Tibial nerve (tissue), 4 donors: ENCODE measurements around the gene SLC25A40. TPM values are rescaled to one million over a fixed set of nuclear protein-coding genes. Genes with fewer than 3 reads are reported as not detected.

Source experiments
- DNase-seq, 2 donors: peaks; one replicate each; pipeline ENCODE4 v3.0.0-alpha.2; 2019; ENCODE audit warnings: low spot score in 2 of 2
- H3K27ac ChIP-seq, 4 donors: fragments of 200-600 bp; sonication (generic) in 3 of 4; one replicate each; pipeline ENCODE4 v1.5.1; 2017 to 2019; ENCODE audit warnings: mild to moderate bottlenecking in 1 of 4
- H3K27me3 ChIP-seq, 2 donors: fragments of 200-600 bp; sonication (generic) in 1 of 2; one replicate each; pipeline versions ENCODE4 v1.5.1 to v1.6.0; 2017 to 2019
- H3K36me3 ChIP-seq, 3 donors: fragments of 200-600 bp; sonication (generic); one replicate each; pipeline ENCODE4 v1.5.1; 2018 to 2019
- H3K4me1 ChIP-seq, 4 donors: fragments of 200-600 bp; sonication (generic) in 3 of 4; one replicate each; pipeline ENCODE4 v1.5.1; 2017 to 2019
- H3K4me3 ChIP-seq, 4 donors: fragments of 200-600 bp; sonication (generic) in 3 of 4; one replicate each; pipeline ENCODE4 v1.5.1; 2017 to 2019; ENCODE audit warnings: mild to moderate bottlenecking in 1 of 4, moderate library complexity in 1 of 4
- H3K9me3 ChIP-seq, 4 donors: fragments of 200-600 bp; sonication (generic) in 3 of 4; one replicate each; pipeline ENCODE4 v1.5.1; 2017 to 2019
- EP300 ChIP-seq, 2 donors: sonication (generic); formaldehyde crosslinking; IDR thresholded peaks; one replicate each; pipeline ENCODE4 v1.6.1; 2017; ENCODE audit warnings: antibody characterized with exemption in 2 of 2, mild to moderate bottlenecking in 1 of 2
- POLR2A ChIP-seq, 2 donors: fragments of 450-650 bp; IDR thresholded peaks; one replicate each; pipeline ENCODE4 v1.6.1; 2017; ENCODE audit warnings: antibody characterized with exemption in 2 of 2, mild to moderate bottlenecking in 2 of 2, moderate library complexity in 2 of 2
- WGBS, 2 donors: methylation state at CpG; one replicate each; pipeline ENCODE4 v1.1.5; 2018; 5-methylcytosine and 5-hydroxymethylcytosine counted together
- total RNA-seq, 4 donors: library from RNA; depleted of rRNA; stranded (reverse); fragments of >200 nt; gene quantifications; one replicate each; pipeline ENCODE4 v1.1.0, GENCODE V29; 2016
- TF ChIP-seq, protein P1 (sequence below), 5 experiments: fragments of 200-600 bp in 3 of 5; fragments of 450-650 bp in 2 of 5; sonication (generic) in 3 of 5; IDR thresholded peaks; one replicate each; pipeline ENCODE4 v1.5.1; 2016 to 2019; ENCODE audit warnings: antibody characterized with exemption in 5 of 5, mild to moderate bottlenecking in 3 of 5, moderate library complexity in 2 of 5

SLC25A40 gene
- total RNA-seq, 4 donors from 2014 or later = 11.8 to 32.1 (median 23.8) TPM

DNA sequence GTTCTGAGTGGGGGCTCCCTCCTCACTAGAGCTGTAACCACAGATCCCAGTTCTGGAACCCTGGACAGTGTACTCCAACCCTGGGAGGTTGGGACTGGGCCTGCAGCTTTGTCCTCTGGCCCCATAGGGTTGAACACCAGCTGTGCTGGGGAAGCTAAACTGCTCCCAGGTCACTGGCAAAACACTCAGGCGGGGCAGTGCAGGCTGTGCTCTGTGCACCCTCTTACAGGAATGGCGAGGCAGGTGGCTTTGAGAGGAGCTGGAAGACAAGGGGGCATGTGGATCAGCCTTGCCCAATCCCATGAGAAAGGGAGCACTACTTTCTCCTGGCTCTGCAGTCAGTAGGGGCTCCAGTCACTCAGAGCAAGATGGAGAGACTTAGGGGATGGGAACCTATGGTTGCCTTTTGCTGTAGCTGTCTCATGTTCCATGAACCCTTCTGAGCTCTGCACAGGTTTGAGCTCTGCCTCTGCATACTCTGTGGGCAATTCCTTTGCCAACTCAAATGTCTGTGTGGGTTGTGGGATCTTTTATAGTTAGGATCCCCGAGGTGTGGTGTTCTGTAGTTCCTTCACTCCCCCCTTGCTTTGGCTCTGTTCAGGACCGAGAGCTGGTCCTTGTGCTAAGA is 90.7 kb downstream of the SLC25A40 start:
- 79 to 90% methylated on average over 4 of the region's 4 CpGs for whole genome bisulfite sequencing, 2 donors
- no peaks in the 10 kb centered on the region for H3K9me3 ChIP-seq
- H3K4me3 ChIP-seq = no peak overlapping the region
- no peaks in the 10 kb centered on the region for H3K36me3 ChIP-seq
- no peak for TF ChIP-seq POLR2A (IDR thresholded peaks at IDR 0.05)
- TF ChIP-seq EP300 (IDR thresholded peaks at IDR 0.05) = no peak
- TF ChIP-seq, protein P1, sequence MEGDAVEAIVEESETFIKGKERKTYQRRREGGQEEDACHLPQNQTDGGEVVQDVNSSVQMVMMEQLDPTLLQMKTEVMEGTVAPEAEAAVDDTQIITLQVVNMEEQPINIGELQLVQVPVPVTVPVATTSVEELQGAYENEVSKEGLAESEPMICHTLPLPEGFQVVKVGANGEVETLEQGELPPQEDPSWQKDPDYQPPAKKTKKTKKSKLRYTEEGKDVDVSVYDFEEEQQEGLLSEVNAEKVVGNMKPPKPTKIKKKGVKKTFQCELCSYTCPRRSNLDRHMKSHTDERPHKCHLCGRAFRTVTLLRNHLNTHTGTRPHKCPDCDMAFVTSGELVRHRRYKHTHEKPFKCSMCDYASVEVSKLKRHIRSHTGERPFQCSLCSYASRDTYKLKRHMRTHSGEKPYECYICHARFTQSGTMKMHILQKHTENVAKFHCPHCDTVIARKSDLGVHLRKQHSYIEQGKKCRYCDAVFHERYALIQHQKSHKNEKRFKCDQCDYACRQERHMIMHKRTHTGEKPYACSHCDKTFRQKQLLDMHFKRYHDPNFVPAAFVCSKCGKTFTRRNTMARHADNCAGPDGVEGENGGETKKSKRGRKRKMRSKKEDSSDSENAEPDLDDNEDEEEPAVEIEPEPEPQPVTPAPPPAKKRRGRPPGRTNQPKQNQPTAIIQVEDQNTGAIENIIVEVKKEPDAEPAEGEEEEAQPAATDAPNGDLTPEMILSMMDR (IDR thresholded peaks at IDR 0.05) = no peak
- H3K27me3 ChIP-seq = no peaks in the 10 kb centered on the region
- H3K27ac ChIP-seq = no peak overlapping the region
- H3K4me1 ChIP-seq = no peaks in the 10 kb centered on the region
- no peak for DNase-seq

- H3K27ac ChIP-seq = no peak overlapping the region
- H3K4me3 ChIP-seq = no peak overlapping the region
- peaks cover 0 to 6% (median 0%) of the 10 kb centered on the region in 4 donors for H3K9me3 ChIP-seq
- TF ChIP-seq POLR2A (IDR thresholded peaks at IDR 0.05) (no peak), EP300 (IDR thresholded peaks at IDR 0.05) (no peak)
- TF ChIP-seq, protein P1 (IDR thresholded peaks at IDR 0.05) = no peak
- no peaks in the 10 kb centered on the region for H3K4me1 ChIP-seq
- no peak for DNase-seq
- no peaks in the 10 kb centered on the region for H3K27me3 ChIP-seq
- no peaks in the 10 kb centered on the region for H3K36me3 ChIP-seq
Observed at GRCh38 chr7:87784424-87784823, 91.7 kb downstream of the SLC25A40 start.

Other genes starting within 250 kb of the SLC25A40 start
- 10 to 100 TPM in 1 of 4 donors, 1 to 10 TPM in 3; 3.5 to 10.8 (median 4.9) TPM for gene RUNDC3B, start 248.0 kb downstream of the SLC25A40 start, total RNA-seq
- gene DBF4, start 133 bp upstream of the SLC25A40 start, total RNA-seq = 10 to 100 TPM; 10.3 to 23.6 (median 20.1) TPM
- gene ADAM22, start 57.9 kb upstream of the SLC25A40 start, total RNA-seq = 1 to 10 TPM; 3.6 to 8.6 (median 5.1) TPM